Islet precursor cell (in vitro differentiated cells): ENCODE results near the gene DMRT1.

Experiments
- DNase-seq: peaks from one replicate; pipeline ENCODE4 v3.0.0-alpha.2; 2018

DMRT1 gene

DNA sequence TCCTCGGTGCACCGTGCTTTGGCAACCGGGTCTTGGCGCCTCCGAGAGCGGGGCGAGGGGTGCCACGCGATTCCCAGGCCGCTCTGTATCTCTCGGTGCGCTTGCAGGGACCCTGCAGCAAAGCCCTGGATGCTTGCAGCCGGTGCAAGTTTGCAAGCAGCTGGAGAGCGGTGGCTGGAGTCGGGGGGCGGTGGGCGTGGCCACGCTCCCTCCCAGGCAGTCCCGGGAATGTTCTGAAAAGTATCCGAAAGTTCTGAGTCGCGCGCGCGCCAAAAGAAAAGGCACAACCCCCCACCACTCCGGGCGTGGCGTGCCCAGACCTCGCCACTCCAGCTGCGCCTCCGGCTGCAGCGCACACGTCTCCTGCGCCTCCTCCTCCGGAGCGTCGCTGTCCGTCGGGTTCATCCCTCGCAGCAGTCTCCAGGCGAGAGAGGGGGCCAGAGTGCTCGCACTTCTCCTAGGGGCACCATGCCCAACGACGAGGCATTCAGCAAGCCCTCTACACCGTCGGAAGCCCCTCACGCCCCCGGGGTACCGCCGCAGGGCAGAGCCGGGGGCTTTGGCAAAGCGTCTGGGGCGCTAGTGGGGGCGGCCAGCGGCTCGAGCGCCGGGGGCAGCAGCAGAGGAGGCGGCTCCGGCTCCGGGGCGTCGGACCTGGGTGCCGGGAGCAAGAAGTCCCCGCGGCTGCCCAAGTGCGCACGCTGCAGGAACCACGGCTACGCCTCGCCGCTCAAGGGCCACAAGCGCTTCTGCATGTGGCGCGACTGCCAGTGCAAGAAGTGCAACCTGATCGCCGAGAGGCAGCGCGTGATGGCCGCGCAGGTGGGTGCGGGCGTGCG lies at the start of gene DMRT1:
Gene DMRT1, plus strand, starts transcription at position 327 of the 839 bp plus-strand sequence. Its CDS starts 142 bp downstream, at position 469.
- DNase-seq = peak; percentile 63

GRCh38 chr9:792331-793260 lies 48.9 kb upstream of the DMRT1 start:
- no peak for DNase-seq

GRCh38 chr9:794386-794785 lies 47.1 kb upstream of the DMRT1 start:
- no peak for DNase-seq

DNA sequence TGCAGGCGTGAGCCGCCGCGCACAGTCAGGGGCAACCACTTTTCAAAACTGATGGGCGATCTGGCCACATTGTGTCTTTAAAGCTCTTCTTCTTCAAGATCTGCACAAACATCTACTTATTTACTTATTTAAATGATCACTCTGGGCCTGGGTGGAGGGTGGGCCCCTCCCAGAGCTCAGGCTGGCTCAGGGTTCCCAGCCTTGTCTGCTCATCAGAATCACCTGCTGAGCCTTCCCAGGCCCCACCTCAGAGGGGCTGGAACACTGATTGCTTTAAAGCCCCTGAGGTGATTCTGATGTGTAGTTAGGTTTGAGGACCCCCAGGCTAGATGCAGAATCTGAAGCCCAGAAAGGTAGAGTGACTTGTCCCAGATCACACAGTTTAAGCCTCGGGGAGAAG lies 45.6 kb upstream of the DMRT1 start:
- no peak for DNase-seq

- no peak for DNase-seq
Observed at GRCh38 chr9:800591-801150, 40.8 kb upstream of the DMRT1 start.

DNA sequence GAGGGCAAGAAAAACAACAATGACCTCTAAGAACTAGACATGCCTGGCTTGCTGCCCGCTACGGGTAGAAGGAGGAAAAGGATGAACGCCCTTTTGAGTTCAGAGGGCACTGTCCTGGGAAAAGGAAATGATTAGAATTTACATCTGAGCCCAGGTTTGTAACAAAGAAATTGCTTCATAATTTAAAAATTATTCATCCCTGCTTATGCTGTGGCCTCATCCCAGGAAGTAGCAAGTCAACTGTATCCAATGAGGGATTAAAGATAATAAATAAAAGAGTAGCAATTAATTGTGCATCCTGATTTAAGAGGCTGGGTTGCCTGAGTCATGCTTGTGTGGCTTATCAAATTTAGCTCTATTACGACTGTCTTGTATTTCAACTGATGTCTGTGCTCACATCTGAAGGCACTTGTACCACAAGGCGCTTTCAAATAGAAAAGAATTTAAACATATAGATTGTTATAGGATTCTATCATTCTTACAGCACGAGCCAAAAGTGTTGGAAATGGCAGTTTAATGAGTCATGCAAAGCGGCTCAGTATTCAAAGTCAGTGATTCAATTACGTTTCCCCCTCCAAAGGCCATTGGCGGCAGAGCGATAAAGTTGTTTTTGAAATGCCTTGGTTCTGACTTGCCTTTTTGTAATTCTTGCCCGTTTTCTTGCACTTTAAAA lies 40.0 kb upstream of the DMRT1 start:
- no peak for DNase-seq

DNA sequence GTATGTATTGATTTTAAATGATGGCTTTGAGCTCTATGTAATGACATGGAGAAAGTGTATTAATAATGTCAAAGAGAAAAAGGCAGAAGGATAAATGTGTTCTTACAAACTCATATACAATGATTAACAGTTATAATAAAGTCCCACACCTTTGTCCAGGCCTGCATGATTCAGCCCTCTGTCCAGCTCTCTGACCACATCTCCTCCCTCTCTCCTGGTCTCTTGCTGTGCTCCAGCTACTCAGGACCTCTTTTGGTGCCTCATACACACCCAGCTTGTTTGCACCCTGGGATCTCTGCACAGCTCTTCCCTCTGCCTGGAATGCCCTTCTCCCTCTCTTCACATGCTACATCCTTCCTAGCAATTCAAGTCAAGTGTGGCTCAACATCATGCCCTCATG lies 37.5 kb upstream of the DMRT1 start:
- DNase-seq = no peak

DNA sequence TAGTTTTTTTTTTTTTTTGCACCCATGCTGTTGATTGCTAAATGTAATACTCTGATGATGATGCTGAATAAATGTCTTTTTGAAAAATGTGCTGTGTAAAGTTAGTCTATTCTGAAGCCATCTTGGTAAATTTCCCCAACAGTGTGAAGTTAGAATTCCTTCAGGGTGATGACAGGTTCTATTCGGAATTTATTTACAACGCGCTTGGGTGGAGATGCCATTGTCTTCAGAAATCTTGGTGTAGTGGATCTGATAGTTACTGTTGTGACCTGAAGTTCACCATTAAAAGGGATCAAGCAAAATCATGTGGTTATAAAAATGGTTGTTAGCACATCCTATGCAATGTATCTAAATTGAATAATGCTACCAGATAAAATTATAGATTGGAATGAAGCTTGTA lies 36.3 kb upstream of the DMRT1 start:
- DNase-seq = no peak

DNA sequence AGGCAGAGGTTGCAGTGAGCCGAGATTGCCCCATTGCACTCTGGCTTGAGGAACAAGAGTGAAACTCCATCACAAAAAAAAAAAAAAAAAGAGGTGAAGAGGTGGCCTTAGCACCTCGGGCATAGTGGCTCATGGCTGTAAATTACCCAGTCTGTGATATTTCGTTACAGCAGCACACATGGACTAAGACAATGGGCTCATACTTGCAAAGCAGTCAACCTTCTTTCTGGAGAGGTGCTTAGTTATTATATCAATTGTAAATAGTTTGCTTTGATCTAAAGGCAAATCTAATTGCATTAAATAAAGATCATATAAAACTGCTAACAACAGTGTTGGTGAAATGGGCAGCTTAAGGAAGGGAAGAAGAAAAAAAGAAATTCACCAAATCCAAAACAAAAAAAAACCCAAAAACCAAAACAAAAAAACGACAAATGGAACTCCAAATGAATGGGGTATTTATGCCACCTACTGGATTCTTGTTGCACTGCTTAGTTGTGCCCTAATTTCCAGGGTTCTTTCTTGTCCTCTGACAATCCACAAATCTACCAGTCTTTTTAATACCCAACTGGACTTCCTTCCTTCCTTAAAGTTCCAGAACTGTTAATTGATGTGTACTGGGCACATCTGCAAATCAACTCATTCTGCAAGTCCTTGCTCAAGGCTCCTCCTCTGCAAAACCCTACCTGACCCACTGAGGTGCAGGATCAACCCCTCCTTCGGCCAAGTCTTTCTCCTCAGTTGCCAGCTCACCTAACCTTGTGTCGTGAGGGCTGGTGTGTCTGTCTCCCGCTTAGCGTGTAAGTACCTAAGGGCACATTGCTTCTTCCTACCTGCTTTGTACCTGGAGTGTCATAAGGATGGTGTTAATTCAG lies 35.0 kb upstream of the DMRT1 start:
- DNase-seq = no peak

- no peak for DNase-seq
Observed at GRCh38 chr9:811106-811531, 30.4 kb upstream of the DMRT1 start.

DNA sequence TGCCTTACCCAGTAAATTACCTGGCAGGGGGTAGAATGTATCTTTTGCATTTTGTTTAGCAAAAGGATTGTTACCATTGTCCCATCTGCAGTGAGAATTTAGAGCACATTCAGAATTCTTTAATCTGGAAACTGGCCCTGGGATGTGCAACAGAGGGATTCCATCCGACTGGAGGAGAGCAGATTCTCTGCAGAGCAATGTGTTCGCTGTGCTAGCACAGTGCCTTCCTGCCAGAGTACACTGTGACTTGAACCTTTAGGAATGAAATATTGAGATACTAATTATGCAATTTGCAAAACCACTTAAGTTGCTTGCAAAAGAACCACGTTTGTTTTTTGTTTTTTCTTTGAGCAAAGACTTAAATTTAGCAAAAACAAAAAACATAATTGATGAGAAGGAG lies 22.5 kb upstream of the DMRT1 start:
- DNase-seq = no peak

DNA sequence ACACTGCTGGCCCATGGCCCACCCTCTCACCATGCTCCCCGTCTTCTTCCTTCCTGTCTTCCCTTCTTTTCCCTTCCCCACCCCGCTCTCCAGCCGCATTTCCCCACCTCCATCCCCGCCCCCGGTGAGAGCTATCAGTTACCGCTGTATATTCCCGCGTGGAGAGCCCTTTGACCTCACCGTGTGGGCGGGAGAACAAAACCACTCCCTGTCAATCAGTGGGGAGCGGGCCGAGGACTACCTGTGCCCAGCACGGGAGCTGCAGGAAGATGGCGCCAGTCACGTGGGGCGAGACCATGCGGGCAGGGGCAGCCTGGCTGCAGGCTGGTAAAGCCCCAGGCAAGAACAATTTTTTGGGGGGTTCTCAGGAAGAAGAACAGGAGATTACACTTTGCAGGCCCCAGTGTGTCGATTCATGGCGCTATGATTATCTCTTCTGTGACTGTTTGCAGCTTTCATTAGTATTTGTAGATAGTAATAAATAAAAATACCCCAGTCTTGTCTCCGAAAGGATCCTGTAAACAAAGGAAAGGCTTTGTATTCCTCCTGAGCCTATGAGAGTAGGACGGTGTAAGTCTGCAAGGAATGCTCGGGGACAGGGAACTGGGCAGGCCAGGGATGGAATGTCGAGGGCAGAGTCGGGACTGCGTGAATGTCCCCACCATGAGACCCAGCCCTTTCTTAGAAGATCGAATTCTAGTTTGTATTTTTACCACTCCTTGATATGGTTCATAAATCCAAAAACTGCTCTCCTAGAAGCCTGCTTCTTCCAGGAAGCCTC lies 14.8 kb upstream of the DMRT1 start:
- DNase-seq = no peak

DNA sequence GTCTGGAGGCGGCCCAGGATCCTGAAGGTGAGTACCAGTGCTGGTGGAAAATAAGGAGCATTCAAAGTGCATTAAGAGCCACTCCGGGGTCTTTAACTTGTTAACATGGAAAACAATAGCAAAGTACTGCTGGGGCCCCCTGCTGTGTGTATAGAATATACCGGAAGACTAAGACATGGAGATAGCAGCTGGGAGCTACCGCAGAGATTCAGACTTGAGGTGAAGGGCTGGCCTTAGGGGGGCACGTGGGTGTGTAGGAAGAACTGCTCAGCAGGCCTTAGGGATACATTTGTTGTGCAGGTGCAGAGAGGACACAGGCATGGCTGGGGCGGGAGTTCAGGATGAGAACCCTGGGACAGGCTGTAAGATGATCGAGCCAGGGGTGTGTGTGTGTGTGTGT lies 1.2 kb upstream of the DMRT1 start:
- no peak for DNase-seq

DNA sequence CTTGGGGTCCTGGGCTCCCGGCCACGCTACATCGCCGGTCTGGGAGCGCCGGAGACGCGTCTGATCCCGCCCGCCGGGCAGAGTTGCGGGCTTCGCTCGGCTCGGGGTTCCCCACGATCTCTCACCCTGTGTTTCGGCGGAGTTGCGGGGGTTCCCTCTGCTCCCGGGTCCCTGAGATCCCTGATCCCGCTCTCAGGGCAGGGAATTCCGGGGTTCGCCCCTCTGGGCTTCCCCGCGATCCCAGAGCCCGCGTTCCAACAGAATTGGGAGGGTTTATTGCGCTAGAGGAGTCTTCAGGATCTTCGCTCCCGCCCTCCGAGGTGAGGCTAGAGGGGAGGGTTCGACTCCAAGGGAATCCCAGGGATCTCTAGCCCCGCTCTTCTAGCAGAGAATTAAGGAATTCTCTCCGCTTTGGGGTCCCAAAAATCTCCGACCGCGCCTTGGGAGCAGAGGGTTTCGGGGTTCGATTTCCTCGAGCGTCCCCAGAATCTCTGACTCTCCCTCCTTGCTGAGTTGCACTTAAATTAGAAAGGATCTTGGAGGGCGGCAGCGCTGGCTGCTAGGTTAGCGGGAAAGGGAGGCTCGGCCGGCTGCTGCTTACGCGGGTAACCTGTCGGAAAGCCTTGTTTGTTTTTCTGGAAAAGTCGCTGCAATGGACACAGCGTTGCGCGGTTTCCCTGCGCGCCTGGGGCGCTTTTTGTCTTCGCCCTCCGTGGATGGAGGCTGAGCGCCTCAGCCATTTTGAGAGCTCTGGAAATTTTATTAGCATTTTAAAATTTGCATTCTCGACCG lies 1.3 kb downstream of the DMRT1 start:
- DNase-seq = peak; percentile 54

DNA sequence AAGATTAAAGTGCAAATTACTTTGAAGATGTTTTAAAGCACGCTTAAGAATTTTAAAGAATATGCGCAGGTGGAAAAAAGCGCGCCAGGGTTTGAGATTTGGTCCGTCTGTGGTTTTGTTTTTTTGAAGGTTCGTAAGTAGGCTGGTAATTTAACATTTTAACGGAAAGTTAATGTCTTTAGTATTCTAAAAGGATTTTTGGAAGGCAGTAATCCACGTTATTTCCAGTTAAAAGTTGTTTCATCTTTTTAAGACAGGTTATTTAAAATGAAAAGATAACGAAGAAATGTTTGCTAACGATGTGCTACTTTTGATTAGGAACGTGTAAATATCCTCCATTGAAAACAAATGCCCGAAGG lies 1.9 kb downstream of the DMRT1 start:
- DNase-seq = no peak

GRCh38 chr9:846852-847251 lies 5.4 kb downstream of the DMRT1 start:
- DNase-seq = peak; percentile 86

DNA sequence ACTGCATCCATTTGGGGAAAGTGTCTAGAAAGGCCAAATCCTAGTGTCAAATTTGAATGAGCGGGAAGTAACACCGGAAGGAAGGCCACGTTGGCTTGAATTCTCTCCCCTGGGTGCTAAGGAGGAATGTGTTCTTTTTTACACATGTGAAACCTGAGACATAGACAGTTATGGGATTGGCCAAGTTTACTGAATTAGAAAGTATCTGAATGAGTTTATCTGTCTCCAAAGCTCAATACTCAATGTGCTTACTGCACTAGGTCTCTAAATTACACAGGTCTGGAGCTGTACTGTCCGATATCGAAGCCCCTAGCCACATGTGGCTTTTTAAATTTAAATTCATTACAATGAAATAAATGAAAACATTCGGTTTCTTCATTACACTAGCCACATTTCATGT lies 6.0 kb downstream of the DMRT1 start:
- DNase-seq = no peak

DNA sequence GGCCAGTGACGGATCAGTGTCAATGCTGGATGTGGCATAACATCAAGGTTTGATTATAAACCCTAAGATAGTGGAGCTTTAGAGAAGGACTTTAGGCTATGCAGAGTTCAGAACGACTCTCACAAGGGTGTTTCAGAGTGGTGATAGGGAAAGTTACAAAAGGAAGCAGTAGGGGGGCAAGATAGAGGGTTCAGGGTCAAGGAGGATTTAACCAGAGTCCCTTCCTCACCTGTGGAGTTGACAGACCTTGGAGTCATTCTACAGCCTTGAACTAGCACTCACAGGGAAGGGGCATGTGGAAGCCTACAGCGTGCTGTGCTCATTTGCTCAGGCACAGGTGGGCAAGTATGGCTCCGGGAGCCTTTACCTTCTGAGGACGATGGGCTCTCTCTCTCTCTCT lies 7.9 kb downstream of the DMRT1 start:
- no peak for DNase-seq

DNA sequence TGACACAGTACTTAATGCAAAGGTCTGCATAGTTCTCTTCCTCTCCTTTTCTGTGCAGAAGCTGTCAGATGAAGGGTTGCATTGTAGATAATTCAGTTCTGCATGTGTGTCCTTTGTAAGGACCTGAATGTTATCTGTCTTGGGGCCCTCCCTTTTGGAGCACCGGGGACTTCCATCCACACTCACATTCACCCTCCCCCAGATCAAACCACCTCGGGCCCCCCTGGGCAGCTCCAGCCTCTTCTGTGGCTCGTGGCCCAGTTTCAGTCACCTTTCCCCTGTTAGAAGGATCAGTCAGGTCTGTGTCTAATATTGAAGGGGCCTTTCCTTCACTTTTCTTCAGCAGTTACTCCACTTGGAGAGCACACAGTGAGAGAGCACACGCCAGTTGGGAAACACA lies 11.0 kb downstream of the DMRT1 start:
- no peak for DNase-seq

- DNase-seq = no peak
Observed at GRCh38 chr9:859251-859650, 17.8 kb downstream of the DMRT1 start.
